GM18526 (cell line): ENCODE measurements around the gene STK32C.

Experiments
- POLR2A ChIP-seq: IDR thresholded peaks from 3 replicates; pipeline ENCODE4 v1.6.1; 2011; ENCODE audit not compliant: insufficient read length; ENCODE audit errors: extremely low read depth

STK32C gene

GRCh38 chr10:132259702-132260482 lies 47.9 kb downstream of the STK32C start:
- no peak for TF ChIP-seq POLR2A

DNA sequence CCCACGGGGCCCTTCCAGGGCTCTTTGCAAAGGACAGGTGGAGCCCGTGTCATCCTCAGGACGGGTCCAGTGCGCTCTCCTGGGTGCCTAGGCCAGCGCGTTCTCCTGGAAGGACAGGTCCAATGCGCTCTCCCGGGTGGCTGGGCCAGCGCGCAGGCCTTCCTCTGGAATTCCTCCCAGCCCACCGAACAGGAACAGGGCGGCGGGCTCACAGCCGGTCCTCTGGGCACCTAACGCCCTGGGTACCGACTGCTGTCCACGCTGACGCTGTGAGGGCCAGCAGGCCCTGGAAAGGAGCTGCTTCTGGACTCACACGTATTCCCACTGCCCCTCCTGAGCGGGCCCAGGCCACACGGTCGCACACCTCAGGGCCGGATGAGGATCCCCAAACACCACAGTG lies 49.3 kb downstream of the STK32C start:
- no peak for TF ChIP-seq POLR2A

DNA sequence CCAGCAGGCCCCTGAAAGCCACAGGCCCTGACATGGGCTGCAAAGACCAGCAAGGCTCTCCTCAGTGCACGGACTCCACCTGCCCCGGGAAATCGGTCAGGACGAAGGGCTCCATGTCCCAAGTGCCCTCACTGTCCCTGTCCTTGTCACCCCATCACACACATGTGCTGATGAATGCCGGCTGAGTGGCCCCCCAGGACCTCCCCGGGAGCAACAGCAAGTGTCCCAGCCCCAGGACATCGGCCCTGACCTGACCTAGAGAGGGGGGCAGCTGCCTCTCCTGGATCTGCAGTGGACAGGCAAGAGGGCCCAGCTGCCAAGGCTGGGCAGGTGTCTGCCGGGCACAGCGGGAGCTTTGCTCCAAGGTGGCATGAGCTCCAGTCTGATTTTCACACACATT lies 49.8 kb downstream of the STK32C start:
- TF ChIP-seq POLR2A: no peak

- no peak for TF ChIP-seq POLR2A
Observed at GRCh38 chr10:132257271-132257670, 50.5 kb downstream of the STK32C start.

- no peak for TF ChIP-seq POLR2A
Observed at GRCh38 chr10:132256866-132257265, 50.9 kb downstream of the STK32C start.

GRCh38 chr10:132255489-132256344 lies 52.0 kb downstream of the STK32C start:
- TF ChIP-seq POLR2A: no peak

GRCh38 chr10:132254841-132255240 lies 52.9 kb downstream of the STK32C start:
- no peak for TF ChIP-seq POLR2A

- TF ChIP-seq POLR2A: no peak
Observed at GRCh38 chr10:132253092-132253687, 54.6 kb downstream of the STK32C start.

- TF ChIP-seq POLR2A: no peak
Observed at GRCh38 chr10:132252412-132252811, 55.3 kb downstream of the STK32C start.

GRCh38 chr10:132251928-132252327 lies 55.8 kb downstream of the STK32C start:
- TF ChIP-seq POLR2A: no peak

- TF ChIP-seq POLR2A: no peak
Observed at GRCh38 chr10:132250481-132251475, 57.0 kb downstream of the STK32C start.

GRCh38 chr10:132249824-132250375 lies 57.9 kb downstream of the STK32C start:
- TF ChIP-seq POLR2A: no peak

- TF ChIP-seq POLR2A: no peak
Observed at GRCh38 chr10:132249226-132249724, 58.5 kb downstream of the STK32C start.

DNA sequence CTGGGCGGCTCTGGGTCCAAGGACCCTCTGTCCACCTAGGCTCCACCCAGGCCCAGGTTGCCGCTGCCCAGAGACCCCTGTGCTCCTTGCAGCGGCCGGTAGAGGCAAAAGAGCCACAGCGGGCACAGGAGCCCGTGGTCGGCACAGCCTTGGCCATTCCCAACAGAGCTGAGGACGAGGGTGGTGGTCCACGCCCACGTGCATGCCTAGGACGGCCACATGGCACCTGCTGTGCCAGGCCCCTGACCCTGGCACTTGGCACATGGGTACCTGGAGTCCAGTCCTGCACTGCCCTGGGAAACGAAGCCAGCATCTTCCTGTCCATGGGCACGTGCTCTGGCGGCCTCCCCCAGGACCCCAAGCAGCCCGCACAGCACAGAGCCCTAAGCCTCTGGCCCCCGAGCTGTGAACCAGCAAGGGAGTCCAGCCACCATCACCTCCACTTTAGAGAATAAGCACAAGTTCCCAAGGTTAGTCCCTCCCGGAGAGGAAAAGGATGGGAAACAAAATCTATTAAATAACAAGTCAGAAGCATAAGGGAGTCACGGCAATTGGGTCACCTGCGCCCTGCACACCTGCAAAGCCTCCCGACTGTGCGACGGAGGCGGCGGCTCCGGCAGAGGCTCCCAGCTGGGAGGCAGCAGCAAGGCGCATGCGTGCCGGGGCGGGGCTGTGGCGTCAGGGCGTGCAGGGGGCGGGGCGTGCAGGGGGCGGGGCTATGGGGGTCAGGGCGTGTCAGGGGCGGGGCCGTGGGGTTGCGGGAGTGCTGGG lies 59.1 kb downstream of the STK32C start:
- TF ChIP-seq POLR2A: no peak

DNA sequence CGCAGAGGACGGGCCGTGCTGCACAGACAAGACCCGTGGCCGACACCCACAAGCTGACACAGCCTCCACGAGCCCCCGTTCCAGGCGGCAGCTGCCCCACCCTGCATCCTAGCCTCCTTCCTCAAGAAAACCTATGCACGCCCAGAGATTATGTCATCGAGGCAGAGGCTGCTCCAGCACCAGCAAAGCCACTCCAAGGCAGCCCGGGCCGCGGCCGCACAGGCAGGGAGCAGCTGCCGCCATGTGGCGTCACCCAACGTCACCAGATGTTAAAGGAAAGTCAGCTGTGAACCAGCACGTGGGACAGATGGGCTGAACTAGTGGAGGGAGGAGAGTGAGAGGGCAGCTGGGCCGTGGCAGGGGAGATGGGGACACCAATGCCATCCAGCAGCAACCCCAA lies 59.8 kb downstream of the STK32C start:
- TF ChIP-seq POLR2A: no peak
